Stomach (tissue), 8 donors: ENCODE results near the gene GTF2IRD1. TPM values are rescaled to one million over a fixed set of nuclear protein-coding genes. Genes with fewer than 3 reads are reported as not detected.

Source experiments
- polyA plus RNA-seq, 3 donors: library from polyadenylated mRNA; stranded (reverse); fragments of 200-250 nt; gene quantifications; one replicate each; pipeline ENCODE4 v1.2.3, GENCODE V29; 2013
- small RNA-seq, 4 donors: library from RNA; depleted of rRNA; stranded (forward); fragments of <200 nt; gene quantifications; one replicate each; pipeline ENCODE3, GENCODE V24; 2016
- total RNA-seq, 5 donors: library from RNA; depleted of rRNA; stranded (reverse); fragments of >200 nt; gene quantifications; one replicate each; pipeline versions ENCODE4 v1.1.0 to v1.2.3, GENCODE V29; 2014 to 2016
- donor health status: healthy with polysubstance abuse.
- donor health status: Bipolar disorder and iron deficiency.
- donor health status: healthy.

GTF2IRD1 gene
- total and polyA plus RNA-seq, 8 donors = 8.0 to 41.1 (median 15.3) TPM

Small RNAs within 50 kb of the gene (small RNA-seq; reads per million reads assigned to genes)
- gene RNA5SP233 = 0 reads per million in 4 donors

Other genes starting within 250 kb of the GTF2IRD1 start
- 100 to 1,000 TPM in 1 of 5 donors, 1 to 10 TPM in 3, under 1 TPM in 1; 0.45 to 150 (median 3.9) TPM for gene LAT2, start 243.9 kb upstream of the GTF2IRD1 start, total RNA-seq
- gene LAT2, start 243.9 kb upstream of the GTF2IRD1 start, polyA plus RNA-seq = 1 to 10 TPM; 6.3 to 8.7 (median 7.2) TPM
- 10 to 100 TPM in 4 of 5 donors, 1 to 10 TPM in 1; 7.7 to 39.1 (median 18.2) TPM for gene RFC2, start 199.5 kb upstream of the GTF2IRD1 start, total RNA-seq
- gene RFC2, start 199.5 kb upstream of the GTF2IRD1 start, polyA plus RNA-seq = 10 to 100 TPM; 22.0 to 27.8 (median 24.0) TPM
- 100 to 1,000 TPM in 1 of 5 donors, 10 to 100 TPM in 4; 20.7 to 485 (median 24.5) TPM for gene CLIP2, start 164.5 kb upstream of the GTF2IRD1 start, total RNA-seq
- gene CLIP2, start 164.5 kb upstream of the GTF2IRD1 start, polyA plus RNA-seq = 10 to 100 TPM in 2 of 3 donors, 1 to 10 TPM in 1; 4.5 to 24.1 (median 10.5) TPM
- 100 to 1,000 TPM; 109 to 340 (median 207) TPM for gene GTF2I, start 203.8 kb downstream of the GTF2IRD1 start, total RNA-seq
- 10 to 100 TPM; 15.9 to 35.6 (median 24.2) TPM for gene GTF2I, start 203.8 kb downstream of the GTF2IRD1 start, polyA plus RNA-seq